Liver (tissue), 9 donors: ENCODE data around the gene TCF12. TPM values are rescaled to one million over a fixed set of nuclear protein-coding genes. Genes with fewer than 3 reads are reported as not detected.

ENCODE experiments used
- DNase-seq: peaks from one replicate; pipeline ENCODE4 v3.0.0-alpha.2; 2017; ENCODE audit warnings: low spot score
- H3K27ac ChIP-seq, 2 donors: one replicate each; pipeline ENCODE4 v1.7.0; 2013; ENCODE audit warnings: inconsistent platforms in 2 of 2, low read length in 2 of 2, control low read depth in 1 of 2, low read depth in 1 of 2, mild to moderate bottlenecking in 1 of 2
- H3K27me3 ChIP-seq, 4 donors: one replicate each; pipeline versions ENCODE4 v1.6.1 to v1.7.0; 2013; ENCODE audit warnings: low read length in 3 of 4, inconsistent platforms in 1 of 4, mild to moderate bottlenecking in 1 of 4, moderate library complexity in 1 of 4; ENCODE audit not compliant: control insufficient read depth in 4 of 4, insufficient read depth in 4 of 4
- H3K36me3 ChIP-seq, 4 donors: one replicate each; pipeline versions ENCODE4 v1.6.1 to v1.7.0; 2013; ENCODE audit warnings: low read length in 3 of 4, mild to moderate bottlenecking in 3 of 4, low read depth in 1 of 4, moderate library complexity in 1 of 4; ENCODE audit not compliant: control insufficient read depth in 4 of 4, insufficient read depth in 3 of 4
- H3K4me1 ChIP-seq, 4 donors: one replicate each; pipeline versions ENCODE4 v1.6.1 to v1.7.0; 2013; ENCODE audit warnings: low read length in 3 of 4, mild to moderate bottlenecking in 3 of 4, moderate library complexity in 1 of 4; ENCODE audit not compliant: control insufficient read depth in 4 of 4, insufficient read depth in 4 of 4
- H3K4me3 ChIP-seq, 3 donors: one replicate each; pipeline versions ENCODE4 v1.6.1 to v1.7.0; 2013; ENCODE audit warnings: low read length in 3 of 3, control low read depth in 1 of 3, low read depth in 1 of 3, mild to moderate bottlenecking in 1 of 3
- H3K9ac ChIP-seq, 2 donors: one replicate each; pipeline ENCODE4 v1.7.0; 2013; ENCODE audit warnings: low read length in 2 of 2, mild to moderate bottlenecking in 2 of 2, moderate library complexity in 2 of 2, control low read depth in 1 of 2, low read depth in 1 of 2
- H3K9me3 ChIP-seq, 4 donors: one replicate each; pipeline versions ENCODE4 v1.6.1 to v1.7.0; 2013; ENCODE audit warnings: low read length in 3 of 4; ENCODE audit not compliant: control insufficient read depth in 4 of 4
- CTCF ChIP-seq: fragments of 150-350 bp; IDR thresholded peaks from 2 replicates; pipeline ENCODE4 v1.5.1; 2017; ENCODE audit warnings: improper control_type of control experiment, low read depth, low read length; ENCODE audit not compliant: missing input control
- FOXA2 ChIP-seq: IDR thresholded peaks from 2 replicates; pipeline ENCODE4 v1.6.1; 2016; ENCODE audit warnings: antibody characterized with exemption
- GABPA ChIP-seq, 2 donors: IDR thresholded peaks in 1 of 2; conservative IDR thresholded peaks in 1 of 2; 2 replicates each; pipeline ENCODE4 v1.6.1; 2016; ENCODE audit warnings: antibody characterized with exemption in 2 of 2, mild to moderate bottlenecking in 1 of 2, moderate library complexity in 1 of 2
- HNF4G ChIP-seq: IDR thresholded peaks from 2 replicates; pipeline ENCODE4 v1.6.1; 2016; ENCODE audit warnings: antibody characterized with exemption
- NR2F2 ChIP-seq: IDR thresholded peaks from 2 replicates; pipeline ENCODE4 v1.6.1; 2016; ENCODE audit warnings: antibody characterized with exemption
- RAD21 ChIP-seq, 2 donors: IDR thresholded peaks; 2 replicates each; pipeline ENCODE4 v1.6.1; 2016; ENCODE audit warnings: antibody characterized with exemption in 2 of 2, mild to moderate bottlenecking in 2 of 2
- RXRA ChIP-seq, 2 donors: IDR thresholded peaks; 2 replicates each; pipeline ENCODE4 v1.6.1; 2017 to 2018; ENCODE audit warnings: antibody characterized with exemption in 2 of 2, mild to moderate bottlenecking in 1 of 2
- SP1 ChIP-seq: IDR thresholded peaks from 2 replicates; pipeline ENCODE4 v1.6.1; 2018; ENCODE audit warnings: antibody characterized with exemption, mild to moderate bottlenecking
- TAF1 ChIP-seq: conservative IDR thresholded peaks from 2 replicates; pipeline ENCODE4 v1.6.1; 2016; ENCODE audit warnings: antibody characterized with exemption, mild to moderate bottlenecking
- ZBTB33 ChIP-seq: IDR thresholded peaks from 2 replicates; pipeline ENCODE4 v1.6.1; 2016; ENCODE audit warnings: antibody characterized with exemption
- WGBS: extraction: QIAGEN DNeasy Blood & Tissue Kit; methylation state at CpG from one replicate; pipeline ENCODE4 v1.1.7; 2013; 5-methylcytosine and 5-hydroxymethylcytosine counted together
- polyA plus RNA-seq, 2 donors: library from polyadenylated mRNA; stranded (reverse) in 1 of 2; unstranded in 1 of 2; fragments of 200-250 nt in 1 of 2; fragments of >200 nt in 1 of 2; fragmentation: Nextera tagmentation in 1 of 2; extraction: Ambion mirVana in 1 of 2; gene quantifications; one replicate each; pipeline versions ENCODE4 v1.2.1 to v1.2.3, GENCODE V29; 2013 to 2015
- total RNA-seq, 2 donors: library from RNA; depleted of rRNA; stranded (reverse); fragments of >200 nt; gene quantifications; one replicate each; pipeline ENCODE4 v1.2.3, GENCODE V29; 2014
- TF ChIP-seq, protein P1 (sequence below): IDR thresholded peaks from 2 replicates; pipeline ENCODE4 v1.6.1; 2016; ENCODE audit warnings: antibody characterized with exemption, mild to moderate bottlenecking
- TF ChIP-seq, protein P2 (sequence below): IDR thresholded peaks from 2 replicates; pipeline ENCODE4 v1.6.1; 2016; ENCODE audit warnings: antibody characterized with exemption
- donor health status: healthy.
- donor health status: healthy.
- donor health status: healthy.
- donor health status: healthy.
- donor health status: healthy.

The TCF12 gene
- total and polyA plus RNA-seq, 4 donors: 8.7 to 38.3 (median 22.3) TPM

GRCh38 chr15:57307527-57308169, 389.2 kb downstream of the TCF12 start:
- Histone ChIP-seq H3K27me3 (no peaks in the 10 kb centered on the region), H3K9ac (no peak overlapping the region), H3K9me3 (no peaks in the 10 kb centered on the region), H3K36me3 (no peaks in the 10 kb centered on the region), H3K4me1 (peaks cover 5 to 18% (median 10%) of the 10 kb centered on the region in 4 donors), H3K4me3 (no peak overlapping the region), H3K27ac (no peak overlapping the region)
- WGBS: 80% methylated on average over 13 of the region's 13 CpGs
- no peak for TF ChIP-seq SP1
- no peak for TF ChIP-seq RAD21 (IDR thresholded peaks at IDR 0.05)
- TF ChIP-seq CTCF: no peak
- TF ChIP-seq TAF1: no peak
- no peak for TF ChIP-seq HNF4G
- TF ChIP-seq RXRA (IDR thresholded peaks at IDR 0.05): no peak
- TF ChIP-seq ZBTB33: no peak
- TF ChIP-seq, protein P1, sequence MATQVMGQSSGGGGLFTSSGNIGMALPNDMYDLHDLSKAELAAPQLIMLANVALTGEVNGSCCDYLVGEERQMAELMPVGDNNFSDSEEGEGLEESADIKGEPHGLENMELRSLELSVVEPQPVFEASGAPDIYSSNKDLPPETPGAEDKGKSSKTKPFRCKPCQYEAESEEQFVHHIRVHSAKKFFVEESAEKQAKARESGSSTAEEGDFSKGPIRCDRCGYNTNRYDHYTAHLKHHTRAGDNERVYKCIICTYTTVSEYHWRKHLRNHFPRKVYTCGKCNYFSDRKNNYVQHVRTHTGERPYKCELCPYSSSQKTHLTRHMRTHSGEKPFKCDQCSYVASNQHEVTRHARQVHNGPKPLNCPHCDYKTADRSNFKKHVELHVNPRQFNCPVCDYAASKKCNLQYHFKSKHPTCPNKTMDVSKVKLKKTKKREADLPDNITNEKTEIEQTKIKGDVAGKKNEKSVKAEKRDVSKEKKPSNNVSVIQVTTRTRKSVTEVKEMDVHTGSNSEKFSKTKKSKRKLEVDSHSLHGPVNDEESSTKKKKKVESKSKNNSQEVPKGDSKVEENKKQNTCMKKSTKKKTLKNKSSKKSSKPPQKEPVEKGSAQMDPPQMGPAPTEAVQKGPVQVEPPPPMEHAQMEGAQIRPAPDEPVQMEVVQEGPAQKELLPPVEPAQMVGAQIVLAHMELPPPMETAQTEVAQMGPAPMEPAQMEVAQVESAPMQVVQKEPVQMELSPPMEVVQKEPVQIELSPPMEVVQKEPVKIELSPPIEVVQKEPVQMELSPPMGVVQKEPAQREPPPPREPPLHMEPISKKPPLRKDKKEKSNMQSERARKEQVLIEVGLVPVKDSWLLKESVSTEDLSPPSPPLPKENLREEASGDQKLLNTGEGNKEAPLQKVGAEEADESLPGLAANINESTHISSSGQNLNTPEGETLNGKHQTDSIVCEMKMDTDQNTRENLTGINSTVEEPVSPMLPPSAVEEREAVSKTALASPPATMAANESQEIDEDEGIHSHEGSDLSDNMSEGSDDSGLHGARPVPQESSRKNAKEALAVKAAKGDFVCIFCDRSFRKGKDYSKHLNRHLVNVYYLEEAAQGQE: no peak
- TF ChIP-seq FOXA2: no peak
- TF ChIP-seq NR2F2: no peak
- TF ChIP-seq, protein P2, sequence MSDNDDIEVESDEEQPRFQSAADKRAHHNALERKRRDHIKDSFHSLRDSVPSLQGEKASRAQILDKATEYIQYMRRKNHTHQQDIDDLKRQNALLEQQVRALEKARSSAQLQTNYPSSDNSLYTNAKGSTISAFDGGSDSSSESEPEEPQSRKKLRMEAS: no peak
- no peak for TF ChIP-seq GABPA (IDR thresholded peaks at IDR 0.05 in 1 of 2, conservative IDR thresholded peaks at IDR 0.05 in 1 of 2)
- no peak for DNase-seq

DNA sequence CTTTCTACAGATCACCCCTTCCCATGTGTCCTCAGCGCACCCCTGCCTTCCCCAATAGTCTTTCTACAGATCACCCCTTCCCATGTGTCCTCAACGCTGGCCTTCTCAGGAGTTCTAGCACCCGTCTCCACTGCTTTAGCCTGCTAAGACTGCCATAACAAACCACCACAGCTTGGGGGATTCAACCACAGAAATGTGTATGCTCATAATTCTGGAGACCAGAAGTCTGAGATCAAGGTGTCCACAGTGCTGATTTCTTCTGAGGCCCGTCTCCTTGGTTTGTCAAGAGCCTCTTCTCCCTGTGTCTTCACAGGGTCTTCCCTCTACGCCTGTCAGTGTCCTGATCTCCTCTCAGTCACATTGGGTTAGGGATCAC, 389.7 kb downstream of the TCF12 start:
- Histone ChIP-seq H3K4me1 (peaks cover 5 to 18% (median 10%) of the 10 kb centered on the region in 4 donors), H3K27ac (no peak overlapping the region), H3K27me3 (no peaks in the 10 kb centered on the region), H3K4me3 (no peak overlapping the region), H3K9me3 (no peaks in the 10 kb centered on the region), H3K9ac (no peak overlapping the region), H3K36me3 (no peaks in the 10 kb centered on the region)
- WGBS: 96% methylated on average over 5 of the region's 5 CpGs
- DNase-seq: no peak
- TF ChIP-seq CTCF (no peak), SP1 (no peak), ZBTB33 (no peak)
- TF ChIP-seq, protein P2: no peak
